Left kidney (tissue), 2 donors: ENCODE data around the gene SPDEF. TPM values are rescaled to one million over a fixed set of nuclear protein-coding genes. Genes with fewer than 3 reads are reported as not detected.

ENCODE experiments used
- DNase-seq: peaks from one replicate; pipeline ENCODE4 v3.0.0-alpha.2; 2013
- polyA plus RNA-seq: library from polyadenylated mRNA; unstranded; fragments of 120-200 nt; gene quantifications from one replicate; pipeline ENCODE4 v1.2.1, GENCODE V29; 2013; ENCODE audit not compliant: insufficient read length

Gene SPDEF
- polyA plus RNA-seq, 1 donor, result 0.07 TPM

GRCh38 chr6:34563513-34563870 is 7.4 kb upstream of the SPDEF start:
- DNase-seq, result no peak

GRCh38 chr6:34562861-34563512 is 6.9 kb upstream of the SPDEF start:
- DNase-seq, result no peak

- DNase-seq, result no peak
Observed at GRCh38 chr6:34562350-34562749, 6.2 kb upstream of the SPDEF start.

- DNase-seq, result no peak
Observed at GRCh38 chr6:34561227-34561530, 5.0 kb upstream of the SPDEF start.

- DNase-seq, result no peak
Observed at GRCh38 chr6:34560366-34561226, 4.5 kb upstream of the SPDEF start.

- no peak for DNase-seq
Observed at GRCh38 chr6:34559651-34560365, 3.7 kb upstream of the SPDEF start.

- no peak for DNase-seq
Observed at GRCh38 chr6:34558172-34558714, 2.1 kb upstream of the SPDEF start.

- DNase-seq, result no peak
Observed at GRCh38 chr6:34557228-34557627, 1.1 kb upstream of the SPDEF start.

GRCh38 chr6:34556493-34556892 is 364 bp upstream of the SPDEF start:
- DNase-seq, result no peak

- DNase-seq, result no peak
Observed at GRCh38 chr6:34555328-34555727, 801 bp downstream of the SPDEF start.

GRCh38 chr6:34555007-34555322 is 1.2 kb downstream of the SPDEF start:
- DNase-seq, result no peak

GRCh38 chr6:34554291-34555006 is 1.7 kb downstream of the SPDEF start:
- no peak for DNase-seq

- DNase-seq, result no peak
Observed at GRCh38 chr6:34553750-34554149, 2.4 kb downstream of the SPDEF start.

GRCh38 chr6:34553146-34553545 is 3.0 kb downstream of the SPDEF start:
- no peak for DNase-seq

GRCh38 chr6:34552620-34553019 is 3.5 kb downstream of the SPDEF start:
- no peak for DNase-seq

GRCh38 chr6:34551720-34552119 is 4.4 kb downstream of the SPDEF start:
- no peak for DNase-seq

GRCh38 chr6:34549804-34550202 is 6.3 kb downstream of the SPDEF start:
- no peak for DNase-seq

GRCh38 chr6:34549026-34549803 is 6.9 kb downstream of the SPDEF start:
- no peak for DNase-seq

GRCh38 chr6:34547701-34548644 is 8.2 kb downstream of the SPDEF start:
- DNase-seq, result no peak

GRCh38 chr6:34546551-34547321 is 9.4 kb downstream of the SPDEF start:
- DNase-seq, result no peak
